T1000 (cell line): ENCODE measurements around the gene DST.

Experiments
- DNase-seq: peaks from one replicate; lab custom pipeline; 2025; ENCODE audit warnings: mixed read lengths; lab: John Stamatoyannopoulos, UW

Gene DST

GRCh38 chr6:56624046-56624727 is 18.5 kb downstream of the DST start:
- no peak for DNase-seq

GRCh38 chr6:56620229-56620868 is 22.3 kb downstream of the DST start:
- no peak for DNase-seq

- no peak for DNase-seq
Observed at GRCh38 chr6:56618050-56618449, 24.6 kb downstream of the DST start.

- no peak for DNase-seq
Observed at GRCh38 chr6:56616967-56617366, 25.7 kb downstream of the DST start.

- DNase-seq = no peak
Observed at GRCh38 chr6:56613247-56613851, 29.3 kb downstream of the DST start.

GRCh38 chr6:56608332-56608731 is 34.4 kb downstream of the DST start:
- no peak for DNase-seq

GRCh38 chr6:56607111-56607752 is 35.5 kb downstream of the DST start:
- no peak for DNase-seq

- DNase-seq = no peak
Observed at GRCh38 chr6:56605435-56605834, 37.3 kb downstream of the DST start.

GRCh38 chr6:56604186-56604585 is 38.5 kb downstream of the DST start:
- no peak for DNase-seq

GRCh38 chr6:56601390-56601789 is 41.3 kb downstream of the DST start:
- DNase-seq = no peak

GRCh38 chr6:56595490-56596122 is 47.1 kb downstream of the DST start:
- DNase-seq = no peak

GRCh38 chr6:56594699-56595098 is 48.0 kb downstream of the DST start:
- DNase-seq = no peak

GRCh38 chr6:56593801-56594318 is 48.8 kb downstream of the DST start:
- DNase-seq = no peak

- DNase-seq = no peak
Observed at GRCh38 chr6:56582236-56582635, 60.5 kb downstream of the DST start.

- no peak for DNase-seq
Observed at GRCh38 chr6:56581296-56581925, 61.3 kb downstream of the DST start.

- DNase-seq = no peak
Observed at GRCh38 chr6:56580271-56580670, 62.4 kb downstream of the DST start.

- DNase-seq = no peak
Observed at GRCh38 chr6:56579155-56579851, 63.4 kb downstream of the DST start.

- no peak for DNase-seq
Observed at GRCh38 chr6:56575736-56576135, 67.0 kb downstream of the DST start.

- no peak for DNase-seq
Observed at GRCh38 chr6:56574292-56574691, 68.4 kb downstream of the DST start.

GRCh38 chr6:56573624-56574023 is 69.1 kb downstream of the DST start:
- DNase-seq = no peak

- no peak for DNase-seq
Observed at GRCh38 chr6:56572788-56573471, 69.8 kb downstream of the DST start.
